NT2/D1 (cell line): ENCODE data around the gene KRT26.

Source experiments
- SUZ12 ChIP-seq: IDR thresholded peaks from 2 replicates; pipeline ENCODE4 v1.6.1; 2011; ENCODE audit not compliant: insufficient read length, insufficient read depth; ENCODE audit errors: extremely low read depth
- ZNF274 ChIP-seq: IDR thresholded peaks from 2 replicates; pipeline ENCODE4 v1.6.1; 2011; ENCODE audit warnings: mild to moderate bottlenecking, low read depth, low read length

GRCh38 chr17:40775945-40776344, 3.9 kb upstream of the KRT26 start:
- no peak for TF ChIP-seq ZNF274
- TF ChIP-seq SUZ12: no peak
